Islet of Langerhans (tissue), 1 donor: ENCODE measurements around the gene SEMA4B.
"Not testable (repeated sequence)": the region's sequence is repeated elsewhere in the genome, so short reads cannot be mapped to it uniquely, and the experiment has no call there.

Experiments used
- FAIRE-seq: peaks from one replicate; lab custom pipeline; 2011; peaks lifted over from hg19 to GRCh38; lab: Jason Lieb, UNC

SEMA4B gene

GRCh38 chr15:90184119-90184785 is 16.9 kb upstream of the SEMA4B start:
- peak; percentile 60 for FAIRE-seq

GRCh38 chr15:90184786-90185704 is 16.1 kb upstream of the SEMA4B start:
- no peak for FAIRE-seq

GRCh38 chr15:90187257-90187868 is 13.8 kb upstream of the SEMA4B start:
- no peak for FAIRE-seq

DNA sequence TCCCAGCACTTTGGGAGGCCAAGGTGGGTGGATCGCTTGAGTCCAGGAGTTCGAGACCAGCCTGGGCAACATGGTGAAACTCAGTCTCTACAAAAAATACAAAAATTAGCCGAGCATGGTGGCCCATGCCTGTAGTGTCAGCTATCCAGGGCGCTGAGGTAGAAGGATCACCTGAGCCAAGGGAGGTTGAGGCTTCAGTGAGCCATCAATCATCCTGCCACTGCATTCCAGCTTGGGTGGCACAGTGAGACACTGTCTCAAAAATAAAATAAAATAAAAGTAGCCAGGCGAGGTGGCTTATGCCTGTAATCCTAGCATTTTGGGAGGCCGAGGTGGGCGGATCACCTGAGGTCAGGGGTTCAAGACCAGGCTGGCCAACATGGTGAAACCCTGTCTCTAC is 13.1 kb upstream of the SEMA4B start:
- not testable (repeated sequence) for FAIRE-seq

GRCh38 chr15:90188914-90189748 is 12.0 kb upstream of the SEMA4B start:
- FAIRE-seq, result no peak

GRCh38 chr15:90189781-90190467 is 11.2 kb upstream of the SEMA4B start:
- no peak for FAIRE-seq

DNA sequence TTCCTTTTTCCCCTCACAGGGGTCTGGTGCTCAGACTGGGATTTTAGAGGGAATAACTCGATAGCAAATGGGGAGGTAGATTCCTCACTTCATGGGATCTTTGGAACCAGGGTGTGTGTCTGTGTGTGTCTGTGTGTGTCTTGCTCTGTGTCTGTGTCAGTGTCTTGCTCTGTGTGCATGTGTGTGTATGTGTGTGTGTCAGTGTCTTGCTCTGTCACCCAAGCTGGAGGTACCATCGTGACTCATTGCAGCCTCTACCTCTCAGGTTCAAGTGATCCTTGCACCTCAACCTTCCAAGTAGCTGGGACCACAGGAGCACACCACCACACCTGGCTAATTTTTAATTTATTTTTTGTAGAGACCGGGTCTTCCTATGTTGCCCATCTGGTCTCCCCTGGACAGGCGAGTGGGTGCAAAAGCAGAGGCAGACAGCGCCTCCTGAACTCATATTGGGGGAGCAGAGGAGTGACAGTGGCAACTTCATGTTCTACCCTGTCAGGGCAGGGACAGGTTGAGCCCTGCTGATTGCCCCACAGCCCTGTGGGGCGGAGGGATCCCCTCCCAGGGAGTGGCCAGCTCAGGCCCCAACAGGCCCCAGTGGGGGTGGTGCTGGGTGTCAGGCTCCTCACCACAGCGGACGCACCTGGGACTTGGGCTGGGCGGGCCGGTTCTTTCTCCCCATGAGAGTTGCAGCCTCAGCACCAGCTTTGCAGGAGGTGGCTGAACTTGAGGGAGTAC is 10.4 kb upstream of the SEMA4B start:
- FAIRE-seq, result no peak

GRCh38 chr15:90191344-90191687 is 9.8 kb upstream of the SEMA4B start:
- FAIRE-seq, result no peak

GRCh38 chr15:90191794-90192509 is 9.2 kb upstream of the SEMA4B start:
- no peak for FAIRE-seq

- FAIRE-seq, result no peak
Observed at GRCh38 chr15:90192961-90193786, 8.0 kb upstream of the SEMA4B start.

DNA sequence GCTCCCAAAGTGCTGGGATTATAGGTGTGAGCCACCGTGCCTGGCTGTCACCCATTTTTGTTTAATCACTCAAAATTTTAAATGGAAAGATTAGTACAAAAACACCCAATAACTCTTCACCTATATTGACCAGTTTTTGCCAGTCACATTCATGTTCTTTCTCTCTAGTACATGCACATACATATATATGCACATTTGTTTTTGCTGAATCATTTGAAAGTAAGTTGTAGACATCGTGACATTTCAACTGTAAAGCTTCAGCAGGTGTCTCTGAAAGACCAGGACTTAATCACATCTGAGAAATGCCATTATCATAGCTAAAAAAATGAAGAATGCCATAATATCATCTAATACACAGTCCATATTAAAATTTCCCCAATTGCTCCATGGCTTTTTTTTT is 6.5 kb upstream of the SEMA4B start:
- FAIRE-seq, result no peak

GRCh38 chr15:90200534-90201129 is 498 bp upstream of the SEMA4B start:
- FAIRE-seq, result no peak

DNA sequence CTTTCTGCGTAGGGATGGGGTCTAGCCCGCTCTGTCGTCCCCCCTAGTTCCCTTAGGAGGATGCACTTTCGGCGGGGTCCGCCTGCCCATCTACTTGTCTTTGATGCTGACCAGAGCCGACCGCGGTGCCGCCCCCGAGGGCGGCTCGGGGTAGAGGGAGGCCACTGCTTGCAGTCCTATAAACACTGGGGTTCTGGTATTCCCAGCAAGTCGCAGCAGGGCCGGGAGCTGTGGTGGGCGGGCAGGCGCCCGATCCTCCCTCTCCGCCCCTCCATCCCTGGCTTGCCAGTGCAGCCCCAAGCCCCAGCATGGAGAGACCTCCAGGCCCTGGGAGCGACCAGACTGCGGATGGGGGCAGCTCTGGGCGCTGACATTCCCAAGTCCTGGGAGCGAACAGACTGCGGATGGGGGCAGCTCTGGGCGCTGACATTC is 830 bp downstream of the SEMA4B start:
- no peak for FAIRE-seq

DNA sequence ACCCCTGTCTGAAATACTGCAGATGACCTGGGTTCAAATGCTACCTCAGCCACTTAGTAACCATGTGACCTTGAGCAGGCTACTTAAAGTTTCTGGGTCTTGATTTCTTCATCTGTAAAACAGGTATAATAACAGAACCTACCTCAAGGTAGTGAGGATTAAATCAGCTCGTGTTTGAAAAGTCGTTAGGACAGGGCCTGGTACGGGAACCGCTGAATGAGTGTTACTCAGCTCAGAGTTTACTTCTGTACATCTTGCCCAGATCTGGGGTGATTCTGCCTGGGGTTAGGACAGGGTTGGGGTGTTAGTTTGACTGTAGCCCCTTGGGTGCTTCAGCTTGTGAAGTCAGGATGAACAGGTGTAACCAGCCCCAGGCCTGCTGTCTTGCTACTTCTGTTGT is 1.8 kb downstream of the SEMA4B start:
- FAIRE-seq, result no peak

DNA sequence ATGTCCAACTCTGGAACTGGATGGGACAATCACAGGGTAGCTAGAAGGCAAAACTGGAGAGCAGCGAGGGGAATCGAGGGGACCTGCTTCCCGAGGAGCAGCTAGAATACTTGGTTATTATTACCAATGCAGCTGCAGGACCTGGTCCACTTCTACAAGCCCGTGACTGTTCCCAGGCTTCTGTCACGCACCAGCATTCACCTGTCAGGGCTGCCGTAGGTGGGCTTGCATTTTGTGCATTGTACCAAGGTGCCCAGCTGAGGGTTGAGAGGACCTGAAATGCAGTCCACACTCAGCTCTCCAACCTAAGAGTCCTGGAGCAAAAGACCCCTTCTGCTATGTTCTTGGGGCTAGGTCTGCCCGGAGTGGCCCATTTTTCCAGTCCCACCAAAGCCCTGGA is 2.3 kb downstream of the SEMA4B start:
- no peak for FAIRE-seq

- no peak for FAIRE-seq
Observed at GRCh38 chr15:90203922-90204321, 2.8 kb downstream of the SEMA4B start.

- no peak for FAIRE-seq
Observed at GRCh38 chr15:90205050-90205848, 4.1 kb downstream of the SEMA4B start.

GRCh38 chr15:90205886-90206285 is 4.8 kb downstream of the SEMA4B start:
- no peak for FAIRE-seq
